Erythroblast (primary cell): ENCODE results near the gene ALDOA.
A peak's percentile ranks its signal among the peaks of the same experiment; 100 is the strongest.
"Not testable (repeated sequence)": the region's sequence is repeated elsewhere in the genome, so short reads cannot be mapped to it uniquely, and the experiment has no call there.

Source experiments
- DNase-seq, 2 experiments: peaks; one replicate each; lab custom pipeline; 2025; lab: John Stamatoyannopoulos, UW
- GATA1 ChIP-seq: IDR thresholded peaks from 2 replicates; pipeline ENCODE4 v1.6.1; 2011; ENCODE audit warnings: low read depth, mild to moderate bottlenecking, control low read depth, low read length, moderate library complexity
- POLR2A ChIP-seq: IDR thresholded peaks from 2 replicates; pipeline ENCODE4 v1.6.1; 2011; ENCODE audit warnings: mild to moderate bottlenecking, low read length

The ALDOA gene

DNA sequence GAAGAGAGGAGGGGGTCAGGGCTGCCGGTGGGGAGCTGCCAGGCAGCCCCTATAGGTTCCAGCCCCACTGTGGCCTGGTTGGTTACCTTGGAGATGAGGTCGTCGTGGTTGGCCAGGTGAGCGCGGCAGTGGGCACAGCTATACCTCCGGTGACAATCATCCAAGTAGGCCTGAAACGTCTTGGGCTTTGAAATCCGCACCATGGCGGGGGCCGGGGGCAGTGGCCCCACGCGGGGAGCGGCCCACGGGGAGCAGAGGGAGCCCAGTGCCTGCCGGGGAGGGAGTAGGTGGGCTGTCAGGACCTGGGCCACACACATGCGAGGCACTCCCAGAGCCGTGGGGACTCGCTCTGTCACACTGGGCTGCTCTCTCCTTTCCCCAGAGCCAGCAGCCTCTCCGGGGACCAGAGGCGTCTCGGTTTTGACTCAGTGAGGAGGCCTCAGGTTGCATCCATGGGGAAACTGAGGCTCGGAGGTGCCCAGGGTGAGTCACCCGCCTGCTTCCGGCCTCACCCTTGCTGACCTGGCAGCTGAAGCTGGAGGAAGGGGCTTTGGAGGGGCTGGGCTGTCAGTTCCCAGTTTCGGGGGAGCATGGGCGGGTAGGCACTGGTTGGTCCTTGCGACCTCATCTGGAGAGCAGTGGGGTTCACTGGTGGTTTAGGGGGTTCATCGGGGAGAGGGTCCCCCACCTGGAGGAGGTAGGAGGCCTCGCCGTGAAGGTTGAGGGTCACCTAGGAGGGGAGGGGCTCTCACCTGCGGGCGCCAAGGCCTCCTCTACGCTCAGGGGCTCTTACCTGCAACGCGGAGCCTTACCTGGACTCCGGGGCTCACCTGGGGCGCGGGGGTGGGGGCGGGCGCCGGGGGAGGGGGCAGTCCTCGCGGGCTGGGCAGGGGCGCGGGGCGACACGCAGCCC, 29.9 kb downstream of the ALDOA start:
- DNase-seq = no peak
- TF ChIP-seq GATA1 (no peak), POLR2A (no peak)

- DNase-seq = peak; percentile 93 to 94
- TF ChIP-seq POLR2A (peak; percentile 36), GATA1 (no peak)
These were observed 30.7 kb downstream of the ALDOA start, which contains the start of gene YPEL3 for GRCh38 chr16:30096105-30096861. TSS of gene YPEL3 (minus strand) at chr16:30096213. CDS start at chr16:30095482, 731 bp downstream.

GRCh38 chr16:30096862-30097563, 31.5 kb downstream of the ALDOA start:
- peak; percentile 8 for TF ChIP-seq POLR2A
- TF ChIP-seq GATA1 = no peak
- no peak for DNase-seq

GRCh38 chr16:30104090-30104489, 38.5 kb downstream of the ALDOA start:
- DNase-seq = no peak
- TF ChIP-seq GATA1 (no peak), POLR2A (no peak)

GRCh38 chr16:30104492-30104891, 38.9 kb downstream of the ALDOA start:
- TF ChIP-seq GATA1 (no peak), POLR2A (no peak)
- DNase-seq = no peak

- no peak for TF ChIP-seq GATA1
- no peak for TF ChIP-seq POLR2A
- no peak for DNase-seq
These were observed 42.7 kb downstream of the ALDOA start for GRCh38 chr16:30108059-30108850.

DNA sequence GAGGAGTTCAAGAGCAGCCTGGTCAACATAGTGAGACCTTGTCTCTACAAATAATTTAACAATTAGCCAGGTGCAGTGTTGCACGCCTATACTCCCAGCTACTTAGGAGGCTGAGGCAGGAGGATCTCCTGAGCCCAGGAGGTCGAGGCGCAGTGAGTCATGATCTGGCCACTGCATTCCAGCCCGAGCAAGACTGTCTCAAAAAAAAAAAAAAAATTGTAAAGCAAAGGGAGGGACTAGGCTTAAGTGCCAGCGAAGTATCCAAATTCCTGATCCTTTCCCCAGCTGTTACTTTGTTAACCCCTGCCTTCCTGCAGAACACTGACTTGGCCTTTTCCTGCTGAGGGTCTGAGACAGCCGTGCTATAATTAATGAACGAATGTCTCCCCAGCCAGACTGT, 45.1 kb downstream of the ALDOA start:
- TF ChIP-seq POLR2A = no peak
- no peak for TF ChIP-seq GATA1
- no peak for DNase-seq

GRCh38 chr16:30112197-30113030, 46.9 kb downstream of the ALDOA start:
- DNase-seq = peak in 1 of 2 experiments; percentile 73
- no peak for TF ChIP-seq POLR2A
- no peak for TF ChIP-seq GATA1

DNA sequence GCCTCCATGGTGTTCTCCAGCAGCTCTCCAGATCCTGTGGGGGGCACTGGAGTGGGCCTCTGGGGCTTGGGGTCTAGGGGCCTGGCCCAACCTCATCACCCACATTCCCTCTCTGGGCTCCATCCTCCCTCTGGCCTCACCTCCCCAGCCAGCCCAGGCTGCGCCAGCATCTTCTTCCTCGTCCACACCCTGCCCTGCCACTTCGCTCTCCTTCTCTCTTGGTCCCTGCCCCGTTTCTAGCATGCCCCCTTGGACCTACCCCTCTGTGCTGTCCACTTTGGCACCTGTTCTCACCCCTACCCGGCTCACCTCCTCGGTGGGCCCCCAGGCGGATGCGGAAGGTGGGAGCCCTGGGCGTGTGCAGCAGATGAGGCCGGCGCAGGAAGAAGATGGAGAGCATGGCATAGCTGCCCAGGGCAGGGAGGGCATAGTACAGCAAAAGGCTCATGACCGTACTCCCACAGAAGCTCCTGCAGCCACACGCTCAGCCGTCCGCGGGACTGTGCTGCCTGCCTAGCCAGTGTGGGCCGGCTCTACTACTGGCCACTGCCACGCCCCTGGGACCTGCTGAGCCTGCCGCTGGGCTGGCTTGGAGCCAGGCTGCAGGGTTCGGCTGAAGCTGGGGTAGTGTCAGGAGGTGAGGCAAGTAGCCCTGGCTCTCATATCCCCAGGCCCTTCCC, 47.6 kb downstream of the ALDOA start, which contains the start of gene GDPD3:
Gene GDPD3, minus strand, starts transcription at position 507 of the 680 bp plus-strand sequence. Its CDS starts 59 bp downstream, at position 448.
- peak in 1 of 2 experiments; percentile 59 for DNase-seq
- TF ChIP-seq GATA1 = no peak
- TF ChIP-seq POLR2A = no peak

DNA sequence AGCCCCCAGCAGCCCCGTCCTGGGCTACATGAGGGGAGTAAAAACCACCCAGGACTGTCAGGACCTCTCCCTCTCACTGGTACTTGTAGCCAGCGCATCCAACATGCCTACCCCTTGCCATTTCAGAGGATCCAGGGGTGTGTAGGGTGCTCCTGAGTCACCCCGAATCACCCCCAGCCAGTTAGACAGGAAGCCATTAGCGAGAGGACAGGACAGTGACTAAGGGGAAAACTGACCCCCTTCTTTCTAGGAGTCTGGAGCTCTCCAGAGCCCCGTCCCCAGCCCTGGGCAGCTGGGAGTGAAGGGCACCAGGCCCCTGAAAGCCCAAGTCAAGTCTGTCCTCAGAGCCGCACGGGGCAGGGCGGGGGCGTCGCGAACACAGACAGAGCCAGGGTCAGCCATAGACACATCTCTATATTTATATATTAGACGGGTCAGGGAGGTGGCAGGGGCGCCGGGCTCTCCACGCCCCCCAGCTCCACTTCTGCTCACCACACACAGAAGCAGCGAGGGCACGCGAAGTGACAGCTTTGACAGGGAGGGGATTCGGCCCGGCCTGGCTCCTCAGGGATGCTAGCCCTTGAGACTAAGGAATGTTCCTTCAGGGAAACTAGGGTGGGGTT, 48.3 kb downstream of the ALDOA start:
- no peak for DNase-seq
- TF ChIP-seq POLR2A (no peak), GATA1 (no peak)

DNA sequence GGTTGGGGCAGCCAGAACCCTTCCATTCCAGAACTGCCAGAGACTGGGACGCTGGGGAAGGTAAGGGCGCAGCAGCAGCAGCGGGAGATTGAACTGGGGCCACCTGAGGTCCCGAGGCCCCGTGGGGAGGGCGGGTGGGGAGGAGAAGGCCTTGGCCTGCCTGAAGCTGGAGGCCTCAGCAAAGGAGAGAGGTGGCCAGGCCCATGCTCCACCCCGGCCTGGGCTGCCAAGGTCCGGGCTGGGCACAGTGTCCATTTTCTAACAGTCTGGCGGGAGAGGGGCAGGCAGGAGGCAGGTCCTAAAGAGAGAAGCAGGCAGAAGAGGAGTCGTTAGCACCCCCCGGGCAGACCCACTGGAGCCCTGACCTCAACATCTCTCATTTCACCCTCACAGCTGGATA, 48.9 kb downstream of the ALDOA start:
- DNase-seq = no peak
- TF ChIP-seq POLR2A (no peak), GATA1 (no peak)

- DNase-seq = not testable (repeated sequence)
These were observed 49.3 kb downstream of the ALDOA start for GRCh38 chr16:30114833-30115232.
